ENCODE results near the gene ROBO1. TPM values are rescaled to one million over a fixed set of nuclear protein-coding genes. Genes with fewer than 3 reads are reported as not detected.
A peak's percentile ranks its signal among the peaks of the same experiment; 100 is the strongest.

Gene ROBO1
- total and polyA plus RNA-seq, 2 donors from 2014 or later, result 2.1 to 22.1 TPM

DNA sequence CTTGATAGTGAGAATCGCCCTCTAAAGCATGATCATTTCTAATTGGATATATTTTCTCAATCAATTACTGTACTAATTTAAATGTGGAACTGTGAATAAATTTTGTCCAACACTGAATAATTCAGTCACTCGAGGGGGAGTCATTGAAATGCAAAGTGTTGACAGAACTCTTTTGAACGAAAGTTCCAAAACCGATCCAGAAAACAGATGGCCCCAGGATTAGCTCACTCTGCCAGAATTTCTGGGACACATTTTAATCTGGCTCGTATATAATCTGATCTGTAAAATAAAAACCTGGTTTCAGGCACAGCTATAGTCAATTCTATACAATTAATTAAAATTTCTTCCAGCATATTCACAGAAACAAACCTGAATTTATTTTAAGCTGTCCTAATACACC, 580.4 kb downstream of the ROBO1 start:
- DNase-seq (no peak), FAIRE-seq (no peak)
- Histone ChIP-seq H3K9me3 (ENCODE audit: control insufficient read depth in 2 of 3, insufficient read depth in 1 of 3, low read length in 3 of 3) (no peaks in the 10 kb centered on the region), H3K4me3 (ENCODE audit: low read length in 3 of 3) (no peak overlapping the region), H3K4me1 (ENCODE audit: control insufficient read depth in 2 of 3, insufficient read depth in 2 of 3, low read depth in 1 of 3, low read length in 3 of 3) (no peaks in the 10 kb centered on the region), H3K27me3 (ENCODE audit: control insufficient read depth, insufficient read depth, low read length) (no peaks in the 10 kb centered on the region), H3K9ac (ENCODE audit: low read length in 3 of 3) (no peak overlapping the region), H3K27ac (ENCODE audit: low read depth in 2 of 2, low read length in 2 of 2) (no peak overlapping the region), H3K36me3 (ENCODE audit: control insufficient read depth in 2 of 3, insufficient read depth in 3 of 3, low read length in 3 of 3) (no peaks in the 10 kb centered on the region)
- TF ChIP-seq CTCF (IDR thresholded peaks at IDR 0.05; ENCODE audit: borderline replicate concordance, extremely low read depth, insufficient read depth), result no peak
- intact Hi-C loops (cut with DNase I), result no loop called here

DNA sequence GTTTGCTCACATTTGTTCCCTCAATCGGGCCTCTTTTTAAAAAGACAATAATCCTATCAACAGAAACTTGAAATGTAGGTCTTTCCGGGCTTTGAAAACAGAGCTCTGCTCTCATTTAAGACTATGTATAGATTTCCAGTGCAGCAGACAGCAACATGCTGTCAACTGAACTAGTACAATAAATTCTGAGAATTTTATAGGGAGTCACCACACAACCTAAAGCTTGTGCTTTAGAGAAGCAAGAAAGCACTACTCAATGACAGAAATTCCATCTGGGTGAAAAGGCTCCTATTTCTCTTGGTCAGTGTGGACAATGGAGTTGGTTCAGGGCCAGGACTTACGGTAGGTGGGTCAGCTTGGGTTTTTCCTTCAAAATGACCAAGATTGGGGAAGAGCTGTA, 583.5 kb downstream of the ROBO1 start:
- Histone ChIP-seq H3K4me3 (ENCODE audit: low read length in 3 of 3) (no peak overlapping the region), H3K9me3 (ENCODE audit: control insufficient read depth in 2 of 3, insufficient read depth in 1 of 3, low read length in 3 of 3) (no peaks in the 10 kb centered on the region), H3K27ac (ENCODE audit: low read depth in 2 of 2, low read length in 2 of 2) (no peak overlapping the region), H3K4me1 (ENCODE audit: control insufficient read depth in 2 of 3, insufficient read depth in 2 of 3, low read depth in 1 of 3, low read length in 3 of 3) (no peaks in the 10 kb centered on the region), H3K27me3 (ENCODE audit: control insufficient read depth, insufficient read depth, low read length) (no peaks in the 10 kb centered on the region), H3K36me3 (ENCODE audit: control insufficient read depth in 2 of 3, insufficient read depth in 3 of 3, low read length in 3 of 3) (no peaks in the 10 kb centered on the region), H3K9ac (ENCODE audit: low read length in 3 of 3) (no peak overlapping the region)
- intact Hi-C loops (cut with DNase I), result no loop called here
- FAIRE-seq (no peak), DNase-seq (peak in 3 of 5 donors; percentile 31 to 82 (median 71))
- no peak for TF ChIP-seq CTCF (IDR thresholded peaks at IDR 0.05; ENCODE audit: borderline replicate concordance, extremely low read depth, insufficient read depth)

DNA sequence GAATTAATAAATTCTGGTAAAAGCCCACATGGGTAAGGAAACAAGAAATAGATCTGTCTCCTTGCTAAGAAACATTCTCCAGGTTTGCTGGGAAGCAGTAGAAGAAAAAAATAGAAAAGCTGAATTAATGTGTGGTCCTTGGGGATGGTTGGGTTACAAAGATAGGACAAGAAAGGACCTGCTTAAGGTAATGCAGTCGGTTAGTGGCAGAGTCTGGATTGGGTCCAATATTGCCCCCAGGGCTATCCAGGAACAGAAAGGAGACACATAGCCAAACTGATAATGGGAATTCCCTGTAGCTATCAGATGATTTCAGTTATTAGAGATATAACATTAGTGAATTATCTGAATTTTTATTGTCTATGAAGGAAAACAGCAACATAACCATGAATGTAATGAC, 584.3 kb downstream of the ROBO1 start:
- peak in 1 of 5 donors; percentile 9 for DNase-seq
- Histone ChIP-seq H3K4me3 (ENCODE audit: low read length in 3 of 3) (no peak overlapping the region), H3K27ac (ENCODE audit: low read depth in 2 of 2, low read length in 2 of 2) (no peak overlapping the region), H3K9ac (ENCODE audit: low read length in 3 of 3) (no peak overlapping the region), H3K27me3 (ENCODE audit: control insufficient read depth, insufficient read depth, low read length) (no peaks in the 10 kb centered on the region), H3K9me3 (ENCODE audit: control insufficient read depth in 2 of 3, insufficient read depth in 1 of 3, low read length in 3 of 3) (no peaks in the 10 kb centered on the region), H3K4me1 (ENCODE audit: control insufficient read depth in 2 of 3, insufficient read depth in 2 of 3, low read depth in 1 of 3, low read length in 3 of 3) (no peaks in the 10 kb centered on the region), H3K36me3 (ENCODE audit: control insufficient read depth in 2 of 3, insufficient read depth in 3 of 3, low read length in 3 of 3) (no peaks in the 10 kb centered on the region)
- intact Hi-C loops (cut with DNase I), result no loop called here
- TF ChIP-seq CTCF (IDR thresholded peaks at IDR 0.05; ENCODE audit: borderline replicate concordance, extremely low read depth, insufficient read depth), result no peak
- FAIRE-seq, result no peak

GRCh38 chr3:79178471-79179180, 589.2 kb downstream of the ROBO1 start:
- Histone ChIP-seq H3K4me3 (ENCODE audit: low read length in 3 of 3) (no peak overlapping the region), H3K27me3 (ENCODE audit: control insufficient read depth, insufficient read depth, low read length) (no peaks in the 10 kb centered on the region), H3K9ac (ENCODE audit: low read length in 3 of 3) (no peak overlapping the region), H3K9me3 (ENCODE audit: control insufficient read depth in 2 of 3, insufficient read depth in 1 of 3, low read length in 3 of 3) (no peaks in the 10 kb centered on the region), H3K36me3 (ENCODE audit: control insufficient read depth in 2 of 3, insufficient read depth in 3 of 3, low read length in 3 of 3) (no peaks in the 10 kb centered on the region), H3K27ac (ENCODE audit: low read depth in 2 of 2, low read length in 2 of 2) (no peak overlapping the region), H3K4me1 (ENCODE audit: control insufficient read depth in 2 of 3, insufficient read depth in 2 of 3, low read depth in 1 of 3, low read length in 3 of 3) (no peaks in the 10 kb centered on the region)
- FAIRE-seq (no peak), DNase-seq (no peak)
- intact Hi-C loops (cut with DNase I), result no loop called here
- TF ChIP-seq CTCF (IDR thresholded peaks at IDR 0.05; ENCODE audit: borderline replicate concordance, extremely low read depth, insufficient read depth), result no peak

Data from kidney (tissue), 14 donors.